IPS-NIHi7 (cell line): ENCODE results near the gene FAM118A.
A peak's percentile ranks its signal among the peaks of the same experiment; 100 is the strongest.
"Not testable (repeated sequence)": the region's sequence is repeated elsewhere in the genome, so short reads cannot be mapped to it uniquely, and the experiment has no call there.

ENCODE experiments used
- DNase-seq: peaks from one replicate; pipeline ENCODE4 v3.0.0; 2012; ENCODE audit warnings: mixed read lengths; ENCODE audit errors: extremely low spot score

FAM118A gene

GRCh38 chr22:45281010-45281409 lies 28.7 kb upstream of the FAM118A start:
- DNase-seq: no peak

- peak; percentile 85 for DNase-seq
Observed at GRCh38 chr22:45284705-45285262, 24.9 kb upstream of the FAM118A start, which contains the start of gene UPK3A. Gene UPK3A, plus strand, starts transcription at chr22:45284949. Its CDS starts 65 bp downstream, at chr22:45285014.

- peak; percentile 61 for DNase-seq
Observed at GRCh38 chr22:45285263-45286058, 24.3 kb upstream of the FAM118A start.

- DNase-seq: no peak
Observed at GRCh38 chr22:45286854-45287551, 22.7 kb upstream of the FAM118A start.

GRCh38 chr22:45290410-45290936 lies 19.3 kb upstream of the FAM118A start:
- DNase-seq: no peak

- DNase-seq: no peak
Observed at GRCh38 chr22:45291061-45291930, 18.4 kb upstream of the FAM118A start.

GRCh38 chr22:45291931-45292290 lies 17.8 kb upstream of the FAM118A start:
- DNase-seq: no peak

GRCh38 chr22:45292731-45293442 lies 16.8 kb upstream of the FAM118A start:
- no peak for DNase-seq

GRCh38 chr22:45294030-45294429 lies 15.7 kb upstream of the FAM118A start:
- DNase-seq: no peak

GRCh38 chr22:45295004-45295403 lies 14.7 kb upstream of the FAM118A start:
- not testable (repeated sequence) for DNase-seq

- DNase-seq: no peak
Observed at GRCh38 chr22:45295492-45295891, 14.2 kb upstream of the FAM118A start.

- DNase-seq: no peak
Observed at GRCh38 chr22:45296628-45297297, 13.0 kb upstream of the FAM118A start.

GRCh38 chr22:45298934-45299505 lies 10.7 kb upstream of the FAM118A start:
- DNase-seq: peak; percentile 44

- no peak for DNase-seq
Observed at GRCh38 chr22:45302751-45303150, 7.0 kb upstream of the FAM118A start.

- DNase-seq: no peak
Observed at GRCh38 chr22:45303181-45303580, 6.6 kb upstream of the FAM118A start.

- no peak for DNase-seq
Observed at GRCh38 chr22:45304971-45305370, 4.8 kb upstream of the FAM118A start.

GRCh38 chr22:45305456-45306075 lies 4.2 kb upstream of the FAM118A start:
- no peak for DNase-seq

- no peak for DNase-seq
Observed at GRCh38 chr22:45306139-45306538, 3.6 kb upstream of the FAM118A start.

- no peak for DNase-seq
Observed at GRCh38 chr22:45308391-45308956, 1.3 kb upstream of the FAM118A start.
